ENCODE data around the gene C12orf76. TPM values are rescaled to one million over a fixed set of nuclear protein-coding genes. Genes with fewer than 3 reads are reported as not detected.

Gene C12orf76
- polyA plus RNA-seq, 3 donors from 2014 or later, result 9.8 to 17.7 (median 13.6) TPM

DNA sequence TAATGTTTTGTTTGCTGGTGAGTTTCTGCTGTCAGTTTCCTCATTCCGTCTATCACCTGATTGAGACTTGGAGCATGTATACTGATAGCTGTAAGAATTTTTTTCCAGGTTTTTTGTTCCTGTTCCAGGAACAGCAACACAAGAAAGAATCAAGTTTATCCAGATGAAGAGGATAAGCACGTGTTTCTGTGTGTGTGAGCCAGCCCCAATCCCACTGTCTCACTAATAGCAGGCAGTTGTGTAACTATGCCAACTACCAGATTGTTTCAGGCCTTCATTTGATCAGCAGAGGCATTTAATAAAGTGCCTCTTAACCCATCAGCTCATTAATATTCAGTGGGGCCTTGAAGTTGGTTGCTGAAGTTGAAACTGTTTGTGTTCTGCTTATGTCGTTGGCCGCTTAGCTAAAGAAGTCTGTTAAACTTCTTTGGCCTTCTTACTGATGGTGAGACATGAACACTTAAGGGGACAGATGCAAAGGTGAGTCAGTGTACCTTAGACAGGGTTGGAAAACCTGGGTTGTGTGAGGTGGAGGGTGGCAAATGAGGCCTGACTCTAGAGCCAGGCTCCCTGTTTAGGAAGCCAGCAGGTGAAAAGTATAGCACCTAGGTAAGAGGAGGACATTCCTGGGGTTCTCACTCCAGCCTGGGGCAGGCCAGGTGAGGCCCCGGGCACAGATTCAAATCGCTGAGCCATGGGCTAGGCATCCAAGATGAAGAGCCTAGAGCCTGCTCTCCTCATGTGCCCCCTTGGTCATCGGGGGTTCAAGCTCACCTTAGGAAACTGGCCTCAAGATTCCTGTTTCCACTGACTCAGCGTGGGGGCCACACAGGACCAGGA is 45.4 kb downstream of the C12orf76 start:
- peaks cover 0 to 8% (median 0%) of the 10 kb centered on the region in 3 donors for H3K27me3 Mint-ChIP-seq (ENCODE audit: low read depth in 3 of 3)
- peak overlapping the region in 1 of 6 donors; percentile 55 for H3K27ac Mint-ChIP-seq
- peaks cover 0 to 1% (median 0%) of the 10 kb centered on the region in 3 donors for H3K36me3 Mint-ChIP-seq
- H3K4me3 Mint-ChIP-seq, result no peak overlapping the region
- peaks cover 59 to 76% of the 10 kb centered on the region in 2 donors for H3K4me1 Mint-ChIP-seq
- no peak for DNase-seq
- no peaks in the 10 kb centered on the region for H3K9me3 Mint-ChIP-seq

DNA sequence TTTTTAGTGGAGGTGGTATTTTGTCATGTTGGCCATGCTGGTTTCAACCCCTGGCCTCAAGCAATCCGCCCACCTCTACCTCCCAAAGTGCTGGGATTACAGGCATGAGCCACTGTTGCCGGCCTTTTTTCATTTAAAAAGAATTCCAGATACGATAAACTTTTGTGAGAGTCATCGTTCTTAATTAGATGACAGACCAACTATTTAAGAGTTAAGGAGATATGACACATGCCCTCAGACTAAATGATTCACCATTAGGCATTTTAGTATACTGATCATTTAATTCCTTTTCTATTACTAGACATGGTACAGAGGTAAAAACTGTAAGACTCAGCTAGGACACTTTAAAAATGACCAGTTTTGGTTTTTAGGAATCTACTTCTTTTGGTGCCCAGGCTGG is 46.7 kb downstream of the C12orf76 start:
- H3K27me3 Mint-ChIP-seq (ENCODE audit: low read depth in 3 of 3), result peaks cover 0 to 8% (median 0%) of the 10 kb centered on the region in 3 donors
- peaks cover 62 to 81% of the 10 kb centered on the region in 2 donors for H3K4me1 Mint-ChIP-seq
- H3K9me3 Mint-ChIP-seq, result no peaks in the 10 kb centered on the region
- no peak for DNase-seq
- peak overlapping the region in 3 of 5 donors; percentile 23 to 99 (median 48) for H3K4me3 Mint-ChIP-seq
- H3K27ac Mint-ChIP-seq, result no peak overlapping the region
- no peaks in the 10 kb centered on the region for H3K36me3 Mint-ChIP-seq

DNA sequence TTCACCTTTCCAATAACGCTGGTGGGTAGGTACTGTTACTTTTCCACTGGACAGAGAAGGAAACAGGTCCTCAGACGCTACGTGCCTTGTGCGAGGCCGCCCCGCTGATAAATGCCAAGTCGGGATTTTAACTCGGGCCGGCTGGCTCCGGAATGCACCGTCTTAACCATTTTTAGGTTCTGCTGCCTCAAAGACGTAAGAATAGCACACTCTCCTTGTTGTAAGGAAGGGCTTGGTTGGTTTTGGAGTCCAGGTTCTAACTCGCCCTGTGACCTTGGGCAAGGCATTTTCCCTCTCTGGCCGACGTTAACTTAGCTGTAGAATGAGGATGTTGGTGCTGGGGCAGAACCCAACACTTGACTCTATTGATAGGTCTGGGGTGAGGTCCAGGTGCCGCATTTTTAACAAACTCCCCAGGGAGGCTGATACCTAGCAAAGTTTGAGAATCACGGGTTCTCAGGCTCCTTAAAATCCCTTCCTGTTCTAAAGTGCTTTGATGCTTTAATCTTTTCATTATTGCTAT is 48.3 kb downstream of the C12orf76 start:
- Mint-ChIP-seq H3K9me3 (no peaks in the 10 kb centered on the region), H3K27me3 (ENCODE audit: low read depth in 3 of 3) (peaks cover 0 to 13% (median 0%) of the 10 kb centered on the region in 3 donors), H3K27ac (peak overlapping the region; percentile 83 to 98 (median 94)), H3K4me3 (peak overlapping the region; percentile 99 to 100 (median 99)), H3K36me3 (no peaks in the 10 kb centered on the region), H3K4me1 (peaks cover 60 to 78% of the 10 kb centered on the region in 2 donors)
- DNase-seq, result no peak

DNA sequence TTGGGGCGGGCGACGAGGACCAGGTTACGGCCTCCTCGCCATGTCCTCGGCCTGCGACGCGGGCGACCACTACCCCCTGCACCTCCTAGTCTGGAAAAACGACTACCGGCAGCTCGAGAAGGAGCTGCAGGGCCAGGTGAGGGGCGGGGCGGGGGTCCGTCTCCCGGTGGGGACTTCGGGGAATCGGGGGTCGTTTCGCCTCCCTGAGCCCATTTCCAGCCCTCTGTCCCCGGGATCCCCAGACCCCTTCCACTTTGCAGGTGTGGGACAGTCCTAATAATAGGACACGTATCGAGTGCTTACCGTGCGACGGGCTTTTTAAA is 48.7 kb downstream of the C12orf76 start:
- H3K36me3 Mint-ChIP-seq, result no peaks in the 10 kb centered on the region
- H3K27ac Mint-ChIP-seq, result peak overlapping the region; percentile 83 to 98 (median 94)
- peaks cover 0 to 15% (median 0%) of the 10 kb centered on the region in 3 donors for H3K27me3 Mint-ChIP-seq (ENCODE audit: low read depth in 3 of 3)
- H3K4me1 Mint-ChIP-seq, result peaks cover 61 to 78% of the 10 kb centered on the region in 2 donors
- no peak for DNase-seq
- H3K9me3 Mint-ChIP-seq, result no peaks in the 10 kb centered on the region
- H3K4me3 Mint-ChIP-seq, result peak overlapping the region; percentile 99 to 100 (median 99)

- Mint-ChIP-seq H3K4me1 (peaks cover 62 to 80% of the 10 kb centered on the region in 2 donors), H3K27ac (peak within 1 kb of the TSS; percentile 94 to 98 (median 98)), H3K4me3 (peak within 1 kb of the TSS; percentile 99 to 100 (median 99)), H3K27me3 (ENCODE audit: low read depth in 3 of 3) (peaks cover 0 to 15% (median 0%) of the 10 kb centered on the region in 3 donors), H3K36me3 (no peaks in the 10 kb centered on the region), H3K9me3 (no peaks in the 10 kb centered on the region)
- DNase-seq, result peak; percentile 92 to 94 (median 94)
Observed at GRCh38 chr12:109998904-109999648, 49.2 kb downstream of the C12orf76 start, which contains the start of gene ANKRD13A. TSS of gene ANKRD13A (plus strand) at chr12:109999430. CDS start at chr12:109999689, 259 bp downstream.

DNA sequence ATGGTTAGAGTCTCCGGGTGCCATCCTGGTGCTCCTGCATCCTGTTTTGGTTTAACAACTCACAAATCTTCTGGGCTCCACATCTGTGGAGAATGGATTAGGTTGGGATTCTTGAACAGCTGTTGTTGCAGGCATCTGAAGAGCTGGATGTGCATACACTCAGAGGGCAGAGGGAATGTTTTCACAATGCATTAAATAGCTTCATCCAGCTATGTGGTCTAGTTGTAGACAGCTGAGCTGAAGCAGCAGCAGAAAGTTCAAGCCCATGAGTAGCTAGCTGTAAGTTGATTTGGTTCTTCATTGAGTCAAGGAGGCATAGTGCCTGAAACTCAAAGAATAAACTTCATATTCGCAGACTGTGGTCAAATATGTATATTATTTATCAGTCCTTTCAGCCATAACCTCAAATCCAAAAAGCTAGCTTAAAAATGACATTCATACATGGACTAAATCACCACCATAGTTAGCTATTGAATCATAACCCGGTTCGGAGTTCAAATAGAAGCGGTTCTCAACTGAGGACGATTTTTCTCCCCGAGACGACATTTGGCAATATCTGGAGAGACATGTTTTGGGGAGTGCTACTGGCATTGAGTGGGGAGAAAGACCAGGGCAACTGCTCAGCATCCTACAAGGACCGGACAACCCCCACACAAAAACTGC is 50.0 kb downstream of the C12orf76 start:
- H3K27me3 Mint-ChIP-seq (ENCODE audit: low read depth in 3 of 3), result peaks cover 0 to 15% (median 0%) of the 10 kb centered on the region in 3 donors
- peak overlapping the region; percentile 90 to 96 (median 94) for H3K4me3 Mint-ChIP-seq
- H3K27ac Mint-ChIP-seq, result peak overlapping the region; percentile 94 to 98 (median 96)
- H3K9me3 Mint-ChIP-seq, result no peaks in the 10 kb centered on the region
- peaks cover 67 to 83% of the 10 kb centered on the region in 2 donors for H3K4me1 Mint-ChIP-seq
- DNase-seq, result no peak
- no peaks in the 10 kb centered on the region for H3K36me3 Mint-ChIP-seq

DNA sequence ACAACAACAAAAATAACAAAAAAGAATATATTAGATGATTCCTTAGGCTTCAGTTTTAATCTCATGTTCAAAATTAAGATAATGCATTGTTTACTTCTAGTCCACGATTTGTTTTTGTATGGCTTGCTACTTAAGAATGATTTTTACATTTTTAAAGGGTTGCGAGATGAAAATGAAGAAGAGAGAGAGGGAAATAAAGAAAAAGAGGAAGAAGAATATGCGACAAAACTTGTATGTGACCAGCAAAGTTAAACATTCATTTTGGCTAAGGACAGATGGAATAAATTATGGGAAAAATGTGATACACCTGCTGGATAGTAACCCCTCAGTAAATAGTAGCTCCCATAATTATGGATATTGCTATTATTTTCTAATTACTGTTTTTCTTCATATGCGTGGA is 50.9 kb downstream of the C12orf76 start:
- Mint-ChIP-seq H3K27me3 (ENCODE audit: low read depth in 3 of 3) (peaks cover 0 to 15% (median 0%) of the 10 kb centered on the region in 3 donors), H3K4me1 (peaks cover 71 to 83% of the 10 kb centered on the region in 2 donors), H3K27ac (peak overlapping the region in 4 of 6 donors; percentile 1 to 80 (median 59)), H3K9me3 (no peaks in the 10 kb centered on the region), H3K4me3 (peak overlapping the region; percentile 39 to 96 (median 90)), H3K36me3 (no peaks in the 10 kb centered on the region)
- no peak for DNase-seq

DNA sequence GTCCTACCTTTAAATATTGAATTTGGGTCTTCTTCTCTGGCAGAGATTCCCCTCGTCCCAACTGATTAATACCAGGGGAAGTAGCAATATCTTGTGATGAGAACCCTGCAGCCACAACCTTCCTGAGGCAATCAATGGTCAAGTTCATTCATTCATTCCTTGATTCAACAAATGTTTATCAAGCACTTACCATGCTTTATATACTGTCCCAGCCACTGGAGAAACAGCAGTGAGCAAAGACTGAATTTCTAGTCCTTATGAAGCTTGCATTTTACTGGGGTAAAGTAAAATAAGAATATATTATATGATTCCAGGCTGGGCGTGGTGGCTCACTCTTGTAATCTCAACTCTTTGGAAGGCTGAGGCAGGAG is 51.9 kb downstream of the C12orf76 start:
- Mint-ChIP-seq H3K27me3 (ENCODE audit: low read depth in 3 of 3) (peaks cover 0 to 15% (median 0%) of the 10 kb centered on the region in 3 donors), H3K36me3 (peaks cover 0 to under 1% (median 0%) of the 10 kb centered on the region in 3 donors), H3K4me1 (peaks cover 72 to 83% of the 10 kb centered on the region in 2 donors), H3K27ac (peak overlapping the region; percentile 86 to 94 (median 88)), H3K4me3 (peak overlapping the region; percentile 83 to 97 (median 95)), H3K9me3 (no peaks in the 10 kb centered on the region)
- no peak for DNase-seq

GRCh38 chr12:109995686-109996482 is 52.4 kb downstream of the C12orf76 start, which contains the start of gene GIT2:
TSS of gene GIT2 (minus strand) at chr12:109996368. CDS start at chr12:109996224, 144 bp downstream.
- Mint-ChIP-seq H3K9me3 (no peaks in the 10 kb centered on the region), H3K36me3 (peaks cover 0 to 3% (median 0%) of the 10 kb centered on the region in 3 donors), H3K27me3 (ENCODE audit: low read depth in 3 of 3) (peaks cover 0 to 15% (median 0%) of the 10 kb centered on the region in 3 donors), H3K27ac (peak within 1 kb of the TSS; percentile 94 to 97 (median 94)), H3K4me1 (peaks cover 70 to 81% of the 10 kb centered on the region in 2 donors), H3K4me3 (peak within 1 kb of the TSS; percentile 92 to 97 (median 96))
- peak; percentile 93 to 94 (median 93) for DNase-seq

DNA sequence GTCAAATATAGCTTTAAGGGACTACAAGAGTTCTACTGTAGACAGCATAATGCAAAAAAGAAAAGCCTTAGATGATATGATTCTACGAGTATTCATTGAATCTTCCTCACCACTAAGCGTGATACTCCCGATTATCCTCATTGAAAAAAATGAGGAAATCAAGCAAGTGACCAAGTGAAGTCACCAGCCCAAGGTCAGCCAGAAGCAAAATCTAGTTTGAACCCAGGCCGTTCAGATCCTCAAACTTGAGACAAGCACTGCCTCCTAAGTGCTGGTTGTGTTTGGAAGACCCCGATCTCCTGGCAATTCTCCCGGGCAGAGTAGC is 53.0 kb downstream of the C12orf76 start:
- peaks cover 0 to 15% (median 0%) of the 10 kb centered on the region in 3 donors for H3K27me3 Mint-ChIP-seq (ENCODE audit: low read depth in 3 of 3)
- peaks cover 68 to 80% of the 10 kb centered on the region in 2 donors for H3K4me1 Mint-ChIP-seq
- H3K36me3 Mint-ChIP-seq, result peaks cover 0 to 5% (median 3%) of the 10 kb centered on the region in 3 donors
- DNase-seq, result no peak
- H3K27ac Mint-ChIP-seq, result peak overlapping the region; percentile 94 to 97 (median 94)
- H3K9me3 Mint-ChIP-seq, result no peaks in the 10 kb centered on the region
- peak overlapping the region; percentile 92 to 97 (median 95) for H3K4me3 Mint-ChIP-seq

- DNase-seq, result peak; percentile 35 to 44 (median 38)
- H3K27ac Mint-ChIP-seq, result peak overlapping the region; percentile 94 to 97 (median 94)
- no peaks in the 10 kb centered on the region for H3K9me3 Mint-ChIP-seq
- peaks cover 0 to 8% (median 4%) of the 10 kb centered on the region in 3 donors for H3K36me3 Mint-ChIP-seq
- peaks cover 0 to 13% (median 0%) of the 10 kb centered on the region in 3 donors for H3K27me3 Mint-ChIP-seq (ENCODE audit: low read depth in 3 of 3)
- H3K4me3 Mint-ChIP-seq, result peak overlapping the region; percentile 92 to 97 (median 95)
- H3K4me1 Mint-ChIP-seq, result peaks cover 64 to 77% of the 10 kb centered on the region in 2 donors
Observed at GRCh38 chr12:109994401-109995175, 53.7 kb downstream of the C12orf76 start.

GRCh38 chr12:109993091-109993490 is 55.2 kb downstream of the C12orf76 start:
- Mint-ChIP-seq H3K4me1 (peaks cover 56 to 70% of the 10 kb centered on the region in 2 donors), H3K9me3 (no peaks in the 10 kb centered on the region), H3K27me3 (ENCODE audit: low read depth in 3 of 3) (peaks cover 0 to 8% (median 0%) of the 10 kb centered on the region in 3 donors), H3K36me3 (peaks cover 0 to 14% (median 12%) of the 10 kb centered on the region in 3 donors), H3K4me3 (peak overlapping the region in 4 of 5 donors; percentile 5 to 95 (median 92)), H3K27ac (peak overlapping the region; percentile 1 to 97 (median 94))
- no peak for DNase-seq

Measured in immature natural killer cell (primary cell).